Activated T-helper 17 cell treated with anti-CD3 and anti-CD28 coated beads, Interleukin-2, amount 50 U/mL, for 72 hours (primary cell): Measurements from ENCODE around the gene IL1B. TPM values are rescaled to one million over a fixed set of nuclear protein-coding genes. Genes with fewer than 3 reads are reported as not detected.

Experiments used
- ATAC-seq: fragments of 150-1000 bp; cut with Tn5 transposase; replicated peaks from 2 replicates; pipeline ENCODE4 v1.10.0; 2021; ENCODE audit warnings: mild to moderate bottlenecking, moderate library complexity
- H3K27ac Mint-ChIP-seq: one replicate; pipeline ENCODE4 v1.8.0; 2022; ENCODE audit warnings: mixed read lengths
- H3K27me3 Mint-ChIP-seq: one replicate; pipeline ENCODE4 v1.8.0; 2022; ENCODE audit warnings: mixed read lengths
- H3K36me3 Mint-ChIP-seq: one replicate; pipeline ENCODE4 v1.8.0; 2022; ENCODE audit warnings: low read depth, mild to moderate bottlenecking, mixed read lengths
- H3K4me1 Mint-ChIP-seq: one replicate; pipeline ENCODE4 v1.8.0; 2022; ENCODE audit warnings: mixed read lengths
- H3K4me3 Mint-ChIP-seq: one replicate; pipeline ENCODE4 v1.8.0; 2022; ENCODE audit warnings: mild to moderate bottlenecking, mixed read lengths
- H3K9me3 Mint-ChIP-seq: one replicate; pipeline ENCODE4 v1.8.0; 2022; ENCODE audit warnings: mixed read lengths
- total RNA-seq, 2 donors: library from RNA; stranded (reverse); gene quantifications; one replicate each; pipeline ENCODE4 v1.2.3, GENCODE V29; 2022

The IL1B gene
- total RNA-seq, 2 donors from 2014 or later = 0.40 TPM; not detected in 1

DNA sequence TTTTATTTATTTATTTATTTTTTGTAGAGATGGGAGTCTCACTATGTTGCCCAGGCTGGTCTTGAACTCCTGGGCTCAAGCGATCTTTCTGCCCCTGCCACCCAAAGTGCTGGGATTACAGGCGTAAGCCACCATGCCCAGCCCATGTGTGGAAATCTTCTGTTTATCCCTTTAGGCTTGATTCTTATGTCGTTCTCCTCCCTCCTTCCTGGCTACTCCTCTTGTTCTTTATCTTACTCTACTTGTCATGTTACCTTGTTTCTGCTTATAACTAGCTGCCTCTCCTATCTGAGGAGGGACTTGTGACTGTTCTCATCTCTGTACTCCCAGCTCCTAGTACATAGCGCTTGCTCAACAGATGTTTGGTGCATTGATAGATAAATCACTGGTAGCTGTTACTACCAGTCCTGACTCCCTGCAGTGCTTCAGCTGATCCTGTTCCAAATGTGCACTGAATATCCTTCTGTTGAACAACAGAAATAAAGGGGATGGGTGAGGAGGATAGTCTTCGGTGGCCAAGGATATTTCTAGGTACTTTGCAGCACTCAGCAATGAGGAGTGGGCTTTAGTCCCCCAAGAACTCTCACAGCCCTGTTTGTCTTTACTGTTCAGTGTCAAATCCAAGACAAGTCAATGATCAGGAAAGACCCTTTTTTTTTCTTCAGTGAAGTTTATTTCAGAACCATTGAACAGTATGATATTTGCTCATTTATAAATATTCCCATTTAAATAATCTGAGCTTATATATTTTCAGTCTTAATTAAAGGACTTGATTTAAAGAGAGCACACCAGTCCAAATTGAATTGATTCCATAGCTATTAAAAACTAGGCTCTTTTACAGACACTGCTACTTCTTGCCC lies 7.2 kb downstream of the IL1B start:
- Mint-ChIP-seq H3K27ac (no peak overlapping the region), H3K36me3 (no peaks in the 10 kb centered on the region), H3K9me3 (no peaks in the 10 kb centered on the region), H3K4me3 (no peak overlapping the region), H3K4me1 (peaks cover 2% of the 10 kb centered on the region), H3K27me3 (peaks cover 12% of the 10 kb centered on the region)
- ATAC-seq = no peak

DNA sequence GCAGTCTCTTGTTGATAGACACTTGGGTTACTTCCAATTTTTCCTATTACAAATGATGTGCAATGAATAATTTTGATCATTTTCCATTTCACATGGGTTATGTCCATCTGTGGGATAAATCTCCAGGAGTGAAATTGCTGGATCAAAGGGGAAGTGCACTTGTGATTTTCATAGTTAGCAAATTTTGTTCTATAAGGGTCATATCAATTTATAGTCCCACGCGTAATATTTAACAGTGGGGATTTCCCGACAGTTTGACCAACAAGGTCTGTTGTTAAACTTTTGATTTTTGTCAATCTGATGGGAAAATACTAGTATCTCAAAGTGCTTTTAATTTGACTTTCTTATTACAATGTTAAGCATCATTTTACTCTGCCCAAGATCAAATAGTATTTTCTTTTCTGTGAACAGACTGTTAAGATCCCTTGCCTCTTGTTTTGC lies 8.3 kb downstream of the IL1B start:
- no peaks in the 10 kb centered on the region for H3K9me3 Mint-ChIP-seq
- H3K36me3 Mint-ChIP-seq = no peaks in the 10 kb centered on the region
- H3K27ac Mint-ChIP-seq = no peak overlapping the region
- peaks cover 12% of the 10 kb centered on the region for H3K27me3 Mint-ChIP-seq
- H3K4me1 Mint-ChIP-seq = peaks cover 6% of the 10 kb centered on the region
- ATAC-seq = no peak
- H3K4me3 Mint-ChIP-seq = no peak overlapping the region

DNA sequence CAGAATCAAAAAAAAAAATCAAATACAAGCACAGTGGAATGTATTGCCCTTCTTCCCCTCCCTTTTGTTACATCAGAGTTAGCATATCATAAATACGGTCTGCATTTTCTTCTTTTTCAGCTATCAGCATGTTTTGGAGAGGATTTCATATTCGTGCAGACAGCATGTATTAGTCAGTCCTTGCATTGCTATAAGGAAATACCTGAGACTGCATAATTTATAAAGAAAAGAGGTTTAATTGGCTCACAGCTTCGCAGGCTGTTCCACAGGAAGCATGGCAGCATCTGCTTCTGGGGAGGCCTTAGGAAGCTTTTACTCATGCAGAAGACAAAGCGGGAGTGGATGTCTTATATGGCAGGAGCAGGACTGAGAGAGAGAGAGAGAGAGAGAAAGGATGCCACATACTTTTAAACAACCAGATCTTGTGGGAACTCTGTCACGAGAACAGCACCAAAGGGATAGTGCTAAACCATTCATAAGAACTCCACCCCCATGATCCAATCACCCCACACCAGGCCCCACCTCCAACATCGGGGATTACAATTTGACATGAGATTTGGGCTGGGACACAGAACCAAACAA lies 8.9 kb downstream of the IL1B start:
- H3K9me3 Mint-ChIP-seq = no peaks in the 10 kb centered on the region
- H3K27me3 Mint-ChIP-seq = peaks cover 12% of the 10 kb centered on the region
- H3K36me3 Mint-ChIP-seq = no peaks in the 10 kb centered on the region

DNA sequence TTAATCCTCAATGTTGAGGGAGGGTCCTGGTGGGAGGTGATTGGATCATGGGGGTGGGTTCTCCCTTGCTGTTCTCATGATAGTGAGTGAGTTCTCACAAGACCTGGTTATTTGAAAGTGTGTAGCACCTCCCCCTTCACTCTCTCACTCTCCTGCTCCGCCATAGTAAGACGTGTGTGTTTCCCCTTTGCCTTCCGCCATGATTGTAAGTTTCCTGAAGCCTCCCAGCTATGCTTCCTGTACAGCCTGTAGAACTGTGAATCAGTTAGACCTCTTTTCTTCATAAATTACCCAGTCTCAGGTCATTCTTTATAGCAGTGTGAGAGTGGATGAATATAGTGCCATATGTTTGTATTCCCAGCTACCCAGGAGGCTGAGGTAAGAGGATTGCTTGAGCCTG lies 9.6 kb downstream of the IL1B start:
- Mint-ChIP-seq H3K4me1 (peaks cover 13% of the 10 kb centered on the region), H3K9me3 (no peaks in the 10 kb centered on the region), H3K27ac (no peak overlapping the region), H3K36me3 (no peaks in the 10 kb centered on the region), H3K4me3 (no peak overlapping the region), H3K27me3 (peaks cover 12% of the 10 kb centered on the region)
- ATAC-seq = no peak

More for the DNA sequence above, 8.9 kb downstream of the IL1B start:
- H3K27ac Mint-ChIP-seq = no peak overlapping the region
- ATAC-seq = no peak
- H3K4me3 Mint-ChIP-seq = no peak overlapping the region
- peaks cover 6% of the 10 kb centered on the region for H3K4me1 Mint-ChIP-seq

DNA sequence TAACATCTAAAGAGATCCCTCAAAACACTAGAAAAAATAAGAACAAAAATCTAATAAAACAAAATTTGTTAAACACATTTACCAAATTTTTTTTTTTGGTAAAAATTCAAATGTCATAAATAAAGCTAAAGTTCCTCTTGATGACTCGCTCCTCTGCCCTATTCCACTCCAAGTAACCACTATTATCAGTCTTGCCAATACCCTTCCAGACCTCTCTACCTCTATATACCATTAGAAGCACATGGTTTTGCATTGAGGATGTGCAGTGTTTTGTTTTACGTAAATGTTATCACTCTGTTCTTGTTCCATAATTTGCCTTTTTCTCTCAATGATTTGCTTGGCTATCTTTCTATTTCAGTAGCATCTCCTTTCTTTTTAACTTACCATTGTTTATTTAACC lies 10.9 kb downstream of the IL1B start:
- H3K4me3 Mint-ChIP-seq = no peak overlapping the region
- H3K9me3 Mint-ChIP-seq = no peaks in the 10 kb centered on the region
- H3K27me3 Mint-ChIP-seq = peaks cover 12% of the 10 kb centered on the region
- H3K4me1 Mint-ChIP-seq = peaks cover 19% of the 10 kb centered on the region
- H3K36me3 Mint-ChIP-seq = no peaks in the 10 kb centered on the region
- no peak overlapping the region for H3K27ac Mint-ChIP-seq
- ATAC-seq = no peak

DNA sequence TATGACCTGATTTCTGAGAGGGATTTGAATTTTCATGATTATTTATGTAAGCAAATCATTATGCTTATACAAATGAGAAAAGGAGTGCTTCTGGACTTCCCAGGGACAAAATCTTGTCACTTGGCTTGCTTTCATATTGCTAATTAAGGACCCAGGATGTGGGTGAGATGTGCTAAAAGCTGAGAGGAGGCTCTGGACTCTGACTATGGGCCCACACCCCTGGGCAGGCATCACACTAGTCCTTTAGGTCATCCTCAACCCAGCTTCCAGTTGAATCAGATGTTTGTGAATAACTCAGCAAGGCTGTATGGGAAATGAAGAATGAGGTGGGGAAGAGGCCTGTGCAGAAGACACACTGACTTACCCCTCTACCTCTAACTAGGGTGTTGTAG lies 11.9 kb downstream of the IL1B start:
- Mint-ChIP-seq H3K27me3 (peaks cover 7% of the 10 kb centered on the region), H3K36me3 (no peaks in the 10 kb centered on the region)
- no peak for ATAC-seq

DNA sequence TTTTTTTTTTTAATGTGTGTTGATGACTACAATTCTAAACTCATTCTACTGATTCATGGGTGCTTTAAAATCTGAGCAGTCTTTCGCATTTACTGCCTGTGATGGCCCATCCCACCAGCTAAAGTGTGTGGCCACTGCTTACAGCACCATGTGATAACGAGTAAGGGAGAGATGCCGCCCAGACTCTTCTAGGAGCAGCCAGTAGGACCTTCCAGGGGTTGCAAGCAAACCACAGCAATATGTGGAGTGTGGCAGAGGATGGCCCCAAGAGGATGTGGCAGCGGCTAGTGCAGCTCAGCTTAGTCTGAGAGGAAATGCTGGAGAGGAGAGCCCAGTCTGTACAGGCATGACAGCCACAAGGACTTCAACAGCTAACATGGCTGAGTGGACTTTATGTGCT lies 14.9 kb downstream of the IL1B start:
- Mint-ChIP-seq H3K27ac (peak overlapping the region; percentile 83), H3K27me3 (no peaks in the 10 kb centered on the region), H3K9me3 (no peaks in the 10 kb centered on the region), H3K4me1 (peaks cover 19% of the 10 kb centered on the region), H3K36me3 (no peaks in the 10 kb centered on the region), H3K4me3 (peak overlapping the region; percentile 30)
- peak; percentile 63 for ATAC-seq

More for the DNA sequence above, 11.9 kb downstream of the IL1B start:
- Mint-ChIP-seq H3K4me1 (peaks cover 19% of the 10 kb centered on the region), H3K9me3 (no peaks in the 10 kb centered on the region), H3K4me3 (no peak overlapping the region), H3K27ac (no peak overlapping the region)

DNA sequence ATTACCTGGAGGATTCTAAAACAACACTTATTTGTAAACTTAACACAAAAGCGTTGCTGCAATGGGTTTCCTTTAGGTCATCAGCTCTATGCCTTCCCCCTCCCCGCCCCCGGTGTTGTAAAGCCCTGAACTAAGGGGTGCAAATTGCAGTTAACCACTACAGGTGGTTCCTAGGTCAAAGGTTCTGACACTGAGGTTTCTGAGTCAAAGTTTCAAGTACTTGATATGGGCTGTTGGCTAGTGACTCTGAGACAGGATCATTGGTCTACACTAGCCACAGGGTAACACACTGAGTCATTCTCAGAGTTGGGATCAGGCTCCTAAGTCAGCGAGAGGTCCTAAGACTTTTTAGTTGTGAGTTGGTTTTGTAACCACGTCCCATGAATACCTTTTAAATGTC lies 15.4 kb downstream of the IL1B start:
- peaks cover 19% of the 10 kb centered on the region for H3K4me1 Mint-ChIP-seq
- H3K27ac Mint-ChIP-seq = peak overlapping the region; percentile 83
- H3K36me3 Mint-ChIP-seq = no peaks in the 10 kb centered on the region
- H3K4me3 Mint-ChIP-seq = peak overlapping the region; percentile 30
- no peaks in the 10 kb centered on the region for H3K9me3 Mint-ChIP-seq
- ATAC-seq = peak; percentile 96
- no peaks in the 10 kb centered on the region for H3K27me3 Mint-ChIP-seq

DNA sequence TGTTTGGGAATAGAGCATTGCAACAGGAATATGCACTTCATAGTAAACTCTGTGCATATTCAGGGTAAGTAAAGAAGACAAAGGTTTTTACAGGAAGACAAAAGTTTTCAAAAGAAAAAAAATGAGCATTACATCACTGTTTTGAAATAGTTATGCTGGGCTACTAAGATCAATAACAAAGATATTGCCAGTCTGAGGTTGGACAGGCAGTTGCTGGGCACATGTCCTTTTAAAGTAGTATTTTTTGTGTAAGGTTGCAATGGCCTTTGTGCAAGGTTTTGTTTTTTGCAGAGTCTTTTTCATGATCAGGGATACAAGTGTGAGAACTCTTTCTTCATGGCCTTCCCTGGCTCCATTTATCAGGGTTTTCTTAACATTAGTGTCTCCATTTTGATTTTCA lies 16.2 kb downstream of the IL1B start:
- peaks cover 19% of the 10 kb centered on the region for H3K4me1 Mint-ChIP-seq
- H3K27me3 Mint-ChIP-seq = no peaks in the 10 kb centered on the region
- no peaks in the 10 kb centered on the region for H3K36me3 Mint-ChIP-seq
- no peak overlapping the region for H3K4me3 Mint-ChIP-seq
- H3K9me3 Mint-ChIP-seq = no peaks in the 10 kb centered on the region
- no peak for ATAC-seq
- H3K27ac Mint-ChIP-seq = no peak overlapping the region

DNA sequence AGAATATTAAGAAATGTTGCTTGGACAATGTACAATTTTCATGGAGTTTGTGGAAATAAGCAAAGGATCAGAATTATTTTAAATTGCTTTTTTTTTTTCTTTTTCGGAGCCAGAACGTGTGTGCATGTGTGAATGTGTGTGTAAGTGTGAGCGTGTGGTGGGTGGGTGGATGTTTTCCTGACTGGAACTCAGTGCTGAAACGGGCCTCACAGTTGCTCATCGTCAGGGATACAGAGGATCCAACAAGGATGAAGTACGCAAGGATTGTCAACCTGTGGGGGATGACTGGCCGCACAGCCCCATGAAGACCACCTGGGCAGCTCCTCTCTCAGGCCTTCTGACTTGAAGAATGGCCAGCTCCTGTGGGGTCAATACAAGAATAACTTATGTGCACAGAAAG lies 17.5 kb downstream of the IL1B start:
- no peak overlapping the region for H3K27ac Mint-ChIP-seq
- H3K27me3 Mint-ChIP-seq = no peaks in the 10 kb centered on the region
- H3K36me3 Mint-ChIP-seq = no peaks in the 10 kb centered on the region
- H3K4me3 Mint-ChIP-seq = no peak overlapping the region
- H3K9me3 Mint-ChIP-seq = no peaks in the 10 kb centered on the region
- peaks cover 14% of the 10 kb centered on the region for H3K4me1 Mint-ChIP-seq
- no peak for ATAC-seq

DNA sequence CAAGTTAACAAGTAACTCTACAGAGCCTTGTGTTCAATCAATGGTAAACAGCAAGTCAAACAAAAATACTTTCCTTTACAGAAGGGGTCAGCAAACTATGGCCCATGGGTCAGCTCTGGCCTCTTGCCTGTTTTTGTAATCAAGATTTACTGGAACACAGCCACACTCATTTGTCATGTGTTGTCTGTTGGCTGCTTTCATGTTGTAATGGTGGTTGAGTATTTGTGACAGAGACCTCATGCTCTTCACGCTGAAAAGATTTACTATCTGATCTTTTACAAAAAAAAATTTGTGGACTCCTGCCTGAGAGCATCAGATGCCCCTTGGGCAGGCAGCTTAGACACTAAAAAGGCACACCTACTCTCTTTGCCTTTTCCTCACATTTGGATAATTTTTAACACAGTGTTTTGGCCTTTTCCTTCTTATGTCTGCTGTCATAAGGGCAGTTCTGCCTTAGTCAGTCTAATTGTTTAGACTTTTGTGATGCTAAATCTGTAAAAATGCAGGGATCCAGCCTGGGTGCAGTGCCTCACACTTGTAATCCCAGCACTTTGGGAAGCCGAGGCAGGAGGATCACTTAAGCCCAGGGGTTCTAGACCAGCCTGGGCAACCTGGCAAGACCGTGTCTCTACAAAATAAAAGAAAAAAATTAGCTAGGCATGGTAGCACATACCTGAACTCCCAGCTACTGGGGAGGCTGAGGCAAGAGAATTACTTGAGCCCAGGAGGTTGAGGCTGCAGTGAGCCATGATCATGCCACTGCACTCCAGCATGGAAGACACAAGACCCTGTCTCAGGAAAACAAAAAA lies 18.3 kb downstream of the IL1B start:
- H3K27ac Mint-ChIP-seq = no peak overlapping the region
- H3K4me1 Mint-ChIP-seq = peaks cover 16% of the 10 kb centered on the region
- H3K4me3 Mint-ChIP-seq = no peak overlapping the region
- no peak for ATAC-seq
- H3K36me3 Mint-ChIP-seq = no peaks in the 10 kb centered on the region
- H3K27me3 Mint-ChIP-seq = no peaks in the 10 kb centered on the region
- no peaks in the 10 kb centered on the region for H3K9me3 Mint-ChIP-seq

DNA sequence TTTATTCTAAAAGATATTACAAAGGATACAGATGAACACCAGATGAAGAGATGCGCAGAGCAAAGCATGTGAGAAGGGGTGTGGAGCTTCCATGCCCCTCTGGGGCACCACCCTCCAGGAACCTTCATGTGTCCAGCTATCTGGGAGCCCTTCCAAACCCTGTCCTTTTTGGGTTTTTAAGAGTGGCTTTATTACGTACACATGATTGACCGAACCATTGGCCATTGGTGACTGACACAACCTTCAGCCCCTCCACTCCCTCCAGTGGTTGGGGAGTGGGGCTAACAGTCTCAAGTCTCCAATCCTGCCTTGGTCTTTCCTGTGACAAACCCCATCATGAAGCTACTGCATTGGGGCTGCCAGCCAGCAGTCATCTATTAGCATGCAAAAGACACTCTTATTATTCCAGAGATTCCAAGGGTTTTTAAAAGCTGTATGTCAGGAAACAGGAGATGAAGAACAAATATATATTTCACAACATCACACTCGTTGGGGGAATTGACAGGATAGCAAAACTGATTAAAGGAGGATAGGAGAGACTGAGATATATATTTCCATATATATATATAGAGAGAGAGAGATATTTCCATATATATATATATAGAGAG lies 19.4 kb downstream of the IL1B start:
- Mint-ChIP-seq H3K4me1 (peaks cover 22% of the 10 kb centered on the region), H3K27me3 (no peaks in the 10 kb centered on the region), H3K27ac (no peak overlapping the region), H3K9me3 (no peaks in the 10 kb centered on the region), H3K4me3 (no peak overlapping the region), H3K36me3 (no peaks in the 10 kb centered on the region)
- no peak for ATAC-seq

DNA sequence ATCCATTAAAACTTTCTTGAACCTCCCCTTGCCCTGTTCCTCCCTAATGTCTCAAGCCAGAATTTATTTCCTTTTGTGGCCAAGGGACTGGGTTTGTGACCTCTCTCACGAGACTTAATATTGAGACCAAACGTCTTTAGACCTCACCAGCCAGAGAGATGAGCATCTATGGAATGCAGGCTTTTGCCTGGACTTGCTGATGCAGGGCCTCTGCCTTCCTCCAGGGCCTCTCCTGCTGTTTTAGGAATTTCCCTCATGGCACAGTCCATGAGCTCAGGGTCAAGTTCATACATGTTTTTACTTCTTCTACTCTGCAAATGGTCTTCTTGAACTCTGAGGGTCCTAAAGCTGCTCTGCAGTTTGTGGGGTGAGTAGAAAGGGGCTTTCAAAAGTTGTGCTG lies 22.3 kb downstream of the IL1B start:
- peak overlapping the region; percentile 11 for H3K27ac Mint-ChIP-seq
- H3K36me3 Mint-ChIP-seq = no peaks in the 10 kb centered on the region
- peaks cover 4% of the 10 kb centered on the region for H3K9me3 Mint-ChIP-seq
- peaks cover 19% of the 10 kb centered on the region for H3K4me1 Mint-ChIP-seq
- H3K27me3 Mint-ChIP-seq = no peaks in the 10 kb centered on the region
- ATAC-seq = no peak
- H3K4me3 Mint-ChIP-seq = no peak overlapping the region

DNA sequence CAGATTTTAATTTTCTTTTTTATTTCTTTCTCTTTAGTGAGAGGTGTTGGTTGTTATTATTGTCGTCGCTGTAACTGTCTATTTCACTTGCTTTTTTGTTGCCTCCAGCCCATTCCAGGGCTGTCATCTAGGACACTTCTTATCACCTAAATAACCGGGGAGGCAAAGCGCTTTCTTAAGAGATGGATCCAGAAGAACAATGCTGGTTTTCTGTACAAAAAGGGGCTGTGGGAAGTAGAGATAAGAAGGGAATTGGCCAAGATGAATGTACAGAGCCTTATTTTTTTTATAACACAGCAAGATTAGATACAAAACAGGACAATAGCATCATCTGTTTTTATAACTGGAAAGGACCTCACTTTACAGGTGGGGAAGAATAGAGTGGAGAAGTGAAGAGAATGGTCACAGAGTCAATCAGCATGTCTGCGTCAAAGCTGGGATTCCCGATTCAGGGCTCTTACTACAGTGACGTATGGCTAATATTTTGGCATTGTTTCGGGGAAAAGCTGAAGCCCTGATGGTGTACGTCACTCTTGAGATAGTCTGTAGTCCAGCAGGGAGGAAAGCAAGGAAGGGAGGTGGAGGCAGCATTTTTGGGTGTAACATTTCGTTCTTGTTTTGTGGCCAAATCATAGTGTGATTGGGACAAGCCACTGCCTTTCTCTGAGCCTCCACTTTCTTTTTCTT lies 23.2 kb downstream of the IL1B start:
- ATAC-seq = no peak
- Mint-ChIP-seq H3K4me3 (peak overlapping the region; percentile 45), H3K27me3 (no peaks in the 10 kb centered on the region), H3K4me1 (peaks cover 19% of the 10 kb centered on the region), H3K9me3 (peaks cover 4% of the 10 kb centered on the region), H3K27ac (peak overlapping the region; percentile 53), H3K36me3 (no peaks in the 10 kb centered on the region)
